PC-3 (cell line): Measurements from ENCODE around the gene GBP5. TPM values are rescaled to one million over a fixed set of nuclear protein-coding genes. Genes with fewer than 3 reads are reported as not detected.
A peak's percentile ranks its signal among the peaks of the same experiment; 100 is the strongest.

Experiments used
- ATAC-seq: fragments of 200-7000 bp; cut with Tn5 transposase; 2 replicates; pipeline ENCODE4 v1.9.1; 2020; ENCODE audit warnings: mild to moderate bottlenecking, moderate library complexity
- BruUV-seq: library from RNA; stranded (reverse); fragments of 400-500 nt; replicated peaks from 2 replicates; lab custom pipeline; 2021; lab: Mats Ljungman, UMichigan
- CTCF ChIA-PET: fragments of 300-600 bp; sonication (Branson Sonifier 250); formaldehyde crosslinking; loops from one replicate; lab custom pipeline; 2022; ENCODE audit warnings: antibody characterized with exemption; lab: Charles Lee
- POLR2A ChIA-PET: fragments of 300-600 bp; sonication (Branson Sonifier 250); formaldehyde crosslinking; loops from one replicate; lab custom pipeline; 2022; ENCODE audit warnings: antibody characterized with exemption; ENCODE audit not compliant: unreplicated experiment; lab: Charles Lee
- DNase-seq: peaks from one replicate; pipeline ENCODE4 v3.0.0-alpha.2; 2015
- H2AFZ ChIP-seq: fragments of 300-600 bp; sonication (generic); 2 replicates; pipeline ENCODE4 v1.6.0; 2016; ENCODE audit warnings: antibody characterized with exemption, low read length
- H3F3A ChIP-seq: fragments of 300-600 bp; sonication (generic); one replicate; pipeline ENCODE4 v1.6.0; 2017; ENCODE audit warnings: antibody characterized with exemption, low read length, control low read depth, mild to moderate bottlenecking; ENCODE audit not compliant: unreplicated experiment
- H3K27ac ChIP-seq: fragments of 300-600 bp; sonication (generic); 2 replicates; pipeline ENCODE4 v1.5.1; 2016; ENCODE audit warnings: mild to moderate bottlenecking, low read length
- H3K27me3 ChIP-seq: fragments of 300-600 bp; sonication (generic); 2 replicates; pipeline ENCODE4 v1.6.1; 2016; ENCODE audit warnings: low read length, mixed read lengths
- H3K36me3 ChIP-seq: fragments of 300-600 bp; sonication (generic); 2 replicates; pipeline ENCODE4 v1.6.1; 2016; ENCODE audit warnings: low read depth, mixed run types, low read length, mixed read lengths
- H3K4me1 ChIP-seq: fragments of 300-600 bp; sonication (generic); 2 replicates; pipeline ENCODE4 v1.5.1; 2016; ENCODE audit warnings: low read length; ENCODE audit not compliant: insufficient read depth
- H3K4me2 ChIP-seq: fragments of 300-600 bp; sonication (generic); 2 replicates; pipeline ENCODE4 v1.6.0; 2016; ENCODE audit warnings: low read length
- H3K4me3 ChIP-seq: fragments of 300-600 bp; sonication (generic); 2 replicates; pipeline ENCODE4 v1.5.1; 2016; ENCODE audit warnings: mild to moderate bottlenecking, low read length, mixed read lengths
- H3K79me2 ChIP-seq: fragments of 300-600 bp; sonication (generic); 2 replicates; pipeline ENCODE4 v1.6.1; 2017; ENCODE audit warnings: low read length, mixed read lengths
- H3K9ac ChIP-seq: fragments of 300-600 bp; sonication (generic); 2 replicates; pipeline ENCODE4 v1.6.0; 2016; ENCODE audit warnings: mild to moderate bottlenecking, low read length
- H3K9me2 ChIP-seq: fragments of 300-600 bp; sonication (generic); replicated peaks from 2 replicates; pipeline ENCODE4 v1.6.1; 2016; ENCODE audit warnings: mixed run types, low read length, mixed read lengths
- H3K9me3 ChIP-seq: fragments of 300-600 bp; sonication (generic); 2 replicates; pipeline ENCODE4 v1.6.1; 2016; ENCODE audit warnings: low read length, mixed read lengths
- H4K20me1 ChIP-seq: fragments of 300-600 bp; sonication (generic); 2 replicates; pipeline ENCODE4 v1.6.1; 2016; ENCODE audit warnings: low read length, mixed read lengths
- CTCF ChIP-seq: fragments of 300-600 bp; sonication (generic); conservative IDR thresholded peaks from 2 replicates; pipeline ENCODE4 v1.5.1; 2017; ENCODE audit warnings: antibody characterized with exemption, low read depth, mild to moderate bottlenecking, low read length
- EZH2 ChIP-seq: fragments of 300-600 bp; sonication (generic); IDR thresholded peaks from one replicate; pipeline ENCODE4 v1.6.1; 2017; ENCODE audit warnings: antibody characterized with exemption, mild to moderate bottlenecking, low read length; ENCODE audit not compliant: unreplicated experiment
- EZH2phosphoT487 ChIP-seq: fragments of 300-600 bp; sonication (generic); IDR thresholded peaks from 2 replicates; pipeline ENCODE4 v1.6.1; 2018; ENCODE audit warnings: mild to moderate bottlenecking, antibody characterized with exemption, low read length, borderline replicate concordance
- intact Hi-C: fragments of 100-400 bp; cut with micrococcal nuclease; formaldehyde crosslinking; loops from 2 replicates; pipeline ENCODE4 v1.9.0; 2023
- total RNA-seq: library from RNA; depleted of rRNA; stranded (reverse); fragments of >200 nt; gene quantifications from 2 replicates; pipeline ENCODE4 v1.2.3, GENCODE V29; 2014

Gene GBP5
- total RNA-seq, 1 experiment from 2014 or later = not detected

GRCh38 chr1:89270423-89270822 is 2.2 kb downstream of the GBP5 start:
- no peaks in the 10 kb centered on the region for H4K20me1 ChIP-seq
- TF ChIP-seq EZH2 = no peak
- no peak for TF ChIP-seq EZH2phosphoT487
- TF ChIP-seq CTCF = no peak
- no peak overlapping the region for H2AFZ ChIP-seq
- H3K4me2 ChIP-seq = no peak overlapping the region
- no peak overlapping the region for H3K4me3 ChIP-seq
- peaks cover 15% of the 10 kb centered on the region for H3K4me1 ChIP-seq
- H3K36me3 ChIP-seq = no peaks in the 10 kb centered on the region
- CTCF ChIA-PET = no interaction called here
- H3K9me2 ChIP-seq = no peaks in the 10 kb centered on the region
- ATAC-seq (no peak), DNase-seq (no peak)
- no peak overlapping the region for H3K27ac ChIP-seq
- H3F3A ChIP-seq = no peaks in the 10 kb centered on the region
- intact Hi-C loops = no loop called here
- H3K27me3 ChIP-seq = 0 out of 2 replicates have a peak, but pooled peaks cover 3% of the 10 kb centered on the region
- H3K9ac ChIP-seq = no peak overlapping the region
- no peaks in the 10 kb centered on the region for H3K79me2 ChIP-seq
- BruUV-seq = no TSS peak
- no peaks in the 10 kb centered on the region for H3K9me3 ChIP-seq
- POLR2A ChIA-PET = no interaction called here

GRCh38 chr1:89269277-89269676 is 3.4 kb downstream of the GBP5 start:
- no peaks in the 10 kb centered on the region for H3K9me3 ChIP-seq
- H3K79me2 ChIP-seq = no peaks in the 10 kb centered on the region
- H4K20me1 ChIP-seq = no peaks in the 10 kb centered on the region
- peaks cover 6% of the 10 kb centered on the region for H3K4me1 ChIP-seq
- H3K9me2 ChIP-seq = no peaks in the 10 kb centered on the region
- TF ChIP-seq EZH2 = no peak
- ATAC-seq (no peak), DNase-seq (no peak)
- ChIA-PET CTCF (no interaction called here), POLR2A (no interaction called here)
- H3K4me2 ChIP-seq = no peak overlapping the region
- no peaks in the 10 kb centered on the region for H3K36me3 ChIP-seq
- BruUV-seq = no TSS peak
- no peak overlapping the region for H3K4me3 ChIP-seq
- H3K27me3 ChIP-seq = 0 out of 2 replicates have a peak, but pooled peaks cover 3% of the 10 kb centered on the region
- no peak overlapping the region for H2AFZ ChIP-seq
- H3K27ac ChIP-seq = no peak overlapping the region
- H3K9ac ChIP-seq = no peak overlapping the region
- no peaks in the 10 kb centered on the region for H3F3A ChIP-seq
- intact Hi-C loops = no loop called here

- POLR2A ChIA-PET = no interaction called here
- no TSS peak for BruUV-seq
- no peak overlapping the region for H3K4me2 ChIP-seq
Measured at GRCh38 chr1:89262643-89263042, 10.0 kb downstream of the GBP5 start.

More at GRCh38 chr1:89262643-89263042, 10.0 kb downstream of the GBP5 start:
- no peaks in the 10 kb centered on the region for H3K79me2 ChIP-seq
- H3K4me3 ChIP-seq = no peak overlapping the region
- no peaks in the 10 kb centered on the region for H3K9me3 ChIP-seq
- TF ChIP-seq EZH2 = no peak
- no peak for TF ChIP-seq EZH2phosphoT487
- TF ChIP-seq CTCF = no peak
- no peak overlapping the region for H3K27ac ChIP-seq
- 0 out of 2 replicates have a peak, but pooled peaks cover 5% of the 10 kb centered on the region for H3K4me1 ChIP-seq
- no peak overlapping the region for H2AFZ ChIP-seq
- ATAC-seq = peak; percentile 72
- 0 out of 2 replicates have a peak, but pooled peaks cover 3% of the 10 kb centered on the region for H3K27me3 ChIP-seq
- no peak overlapping the region for H3K9ac ChIP-seq
- peak; percentile 36 for DNase-seq
- no peaks in the 10 kb centered on the region for H3K9me2 ChIP-seq
- CTCF ChIA-PET = no interaction called here
- H3F3A ChIP-seq = no peaks in the 10 kb centered on the region
- H3K36me3 ChIP-seq = no peaks in the 10 kb centered on the region
- no peaks in the 10 kb centered on the region for H4K20me1 ChIP-seq
- intact Hi-C loops = no loop called here
